NOMO-1 treated with dmso at 0.1 percent for 144 hours (cell line): ENCODE data around the gene CLCN1.

Source experiments
- DNase-seq: peaks from one replicate; lab custom pipeline; 2025; ENCODE audit not compliant: unreplicated experiment; lab: John Stamatoyannopoulos, UW

The CLCN1 gene

GRCh38 chr7:143292876-143293275 lies 23.0 kb upstream of the CLCN1 start:
- no peak for DNase-seq

- DNase-seq: no peak
These were observed 20.0 kb upstream of the CLCN1 start for GRCh38 chr7:143295870-143296269.

- DNase-seq: no peak
These were observed 19.2 kb upstream of the CLCN1 start for GRCh38 chr7:143296686-143297085.

- DNase-seq: no peak
These were observed 16.6 kb upstream of the CLCN1 start for GRCh38 chr7:143299346-143299745.

- DNase-seq: no peak
These were observed 16.1 kb upstream of the CLCN1 start for GRCh38 chr7:143299840-143300239.

GRCh38 chr7:143300959-143301935 lies 14.7 kb upstream of the CLCN1 start:
- peak; percentile 42 for DNase-seq

- DNase-seq: no peak
These were observed 12.2 kb upstream of the CLCN1 start for GRCh38 chr7:143303733-143304132.

- DNase-seq: no peak
These were observed 11.0 kb upstream of the CLCN1 start for GRCh38 chr7:143304938-143305337.

- DNase-seq: no peak
These were observed 10.4 kb upstream of the CLCN1 start for GRCh38 chr7:143305423-143306070.

- DNase-seq: no peak
These were observed 7.3 kb upstream of the CLCN1 start for GRCh38 chr7:143308632-143309031.

GRCh38 chr7:143314127-143314526 lies 1.8 kb upstream of the CLCN1 start:
- DNase-seq: no peak

- DNase-seq: no peak
These were observed 581 bp downstream of the CLCN1 start for GRCh38 chr7:143316492-143316891.

GRCh38 chr7:143318661-143319060 lies 2.8 kb downstream of the CLCN1 start:
- DNase-seq: no peak

- no peak for DNase-seq
These were observed 4.7 kb downstream of the CLCN1 start for GRCh38 chr7:143320620-143321019.

GRCh38 chr7:143321242-143321641 lies 5.3 kb downstream of the CLCN1 start:
- no peak for DNase-seq

GRCh38 chr7:143321734-143322133 lies 5.8 kb downstream of the CLCN1 start:
- no peak for DNase-seq

GRCh38 chr7:143322760-143323633 lies 7.1 kb downstream of the CLCN1 start:
- no peak for DNase-seq

- DNase-seq: no peak
These were observed 7.7 kb downstream of the CLCN1 start for GRCh38 chr7:143323653-143324052.

- no peak for DNase-seq
These were observed 9.3 kb downstream of the CLCN1 start for GRCh38 chr7:143325240-143325639.

- DNase-seq: no peak
These were observed 12.0 kb downstream of the CLCN1 start for GRCh38 chr7:143327903-143328302.

- DNase-seq: no peak
These were observed 13.7 kb downstream of the CLCN1 start for GRCh38 chr7:143329471-143330170.
